ENCODE results near the gene CCDC188. TPM values are rescaled to one million over a fixed set of nuclear protein-coding genes. Genes with fewer than 3 reads are reported as not detected.

The CCDC188 gene
- total and polyA plus RNA-seq, 2 of the 13 experiments (the other 11 are each of a cell fraction or from before 2014, with no cell fraction given): not detected

GRCh38 chr22:20156611-20157429, 6.0 kb upstream of the CCDC188 start (continued):
- TF ChIP-seq ZNF513 (CRISPR knock-in tag; conservative IDR thresholded peaks at IDR 0.05): no peak
- no peak for TF ChIP-seq ZNF317 (CRISPR knock-in tag; IDR thresholded peaks at IDR 0.05)
- 0 out of 2 replicates have a peak, but pooled peaks have one; percentile 11 for TF ChIP-seq ELF3 (CRISPR knock-in tag; IDR thresholded peaks at IDR 0.05)
- TF ChIP-seq ZNF691 (CRISPR knock-in tag; IDR thresholded peaks at IDR 0.05; ENCODE audit: borderline replicate concordance, low read depth): no peak
- no peak for TF ChIP-seq ATAD3A (CRISPR knock-in tag; IDR thresholded peaks at IDR 0.05)
- peak; percentile 40 for TF ChIP-seq TEAD3 (CRISPR knock-in tag; optimal IDR thresholded peaks at IDR 0.05; ENCODE audit: borderline replicate concordance)
- TF ChIP-seq IRF1 (CRISPR knock-in tag; IDR thresholded peaks at IDR 0.05; ENCODE audit: low read depth): no peak
- no peak for TF ChIP-seq ZNF136 (CRISPR knock-in tag; IDR thresholded peaks at IDR 0.05; ENCODE audit: low read depth)
- TF ChIP-seq TP53 (CRISPR knock-in tag; conservative IDR thresholded peaks at IDR 0.05): no peak
- no peak for TF ChIP-seq EZH2 (conservative IDR thresholded peaks at IDR 0.05; ENCODE audit: low read depth, low read length)
- no peak for TF ChIP-seq TFDP1 (CRISPR knock-in tag; IDR thresholded peaks at IDR 0.05; ENCODE audit: borderline replicate concordance)
- no peak for TF ChIP-seq ZNF282 (IDR thresholded peaks at IDR 0.05; ENCODE audit: partially characterized antibody)
- no peak for TF ChIP-seq RBM39 (IDR thresholded peaks at IDR 0.05; ENCODE audit: low read depth, low read length, poor library complexity, severe bottlenecking)
- no peak for TF ChIP-seq HDAC1 (CRISPR knock-in tag; IDR thresholded peaks at IDR 0.05)
- no peak for TF ChIP-seq MAF1 (CRISPR knock-in tag; IDR thresholded peaks at IDR 0.05; ENCODE audit: borderline replicate concordance)
- no peak for TF ChIP-seq KLF11 (CRISPR knock-in tag; IDR thresholded peaks at IDR 0.05)
- TF ChIP-seq TGIF2 (CRISPR knock-in tag; IDR thresholded peaks at IDR 0.05): no peak
- no peak for TF ChIP-seq HMGXB3 (CRISPR knock-in tag; IDR thresholded peaks at IDR 0.05; ENCODE audit: borderline replicate concordance)
- TF ChIP-seq FOSL2 (CRISPR knock-in tag; IDR thresholded peaks at IDR 0.05): peak; percentile 10; the same call in 1 of the 2 replicates
- no peak for TF ChIP-seq ZBTB21 (CRISPR knock-in tag; IDR thresholded peaks at IDR 0.05)
- no peak for TF ChIP-seq ZFY (CRISPR knock-in tag; IDR thresholded peaks at IDR 0.05)
- TF ChIP-seq ZNF225 (CRISPR knock-in tag; IDR thresholded peaks at IDR 0.05): no peak
